Measurements from ENCODE around the gene GRIP1. TPM values are rescaled to one million over a fixed set of nuclear protein-coding genes. Genes with fewer than 3 reads are reported as not detected.

Gene GRIP1
- total and polyA plus RNA-seq, 2 of the 4 experiments (the other 2 are of a cell fraction), result under 0.01 to 0.07 TPM

- Histone ChIP-seq H2BK120ac (ENCODE audit: low read depth, low read length) (no peak overlapping the region), H3K4me1 (ENCODE audit: control insufficient read depth, insufficient read depth, low read length) (no peaks in the 10 kb centered on the region), H3K36me3 (ENCODE audit: control insufficient read depth, insufficient read depth, low read length) (no peaks in the 10 kb centered on the region), H4K20me1 (ENCODE audit: insufficient read depth, low read length) (no peaks in the 10 kb centered on the region), H3K4ac (ENCODE audit: low read depth, low read length) (no peak overlapping the region), H3K27me3 (ENCODE audit: control insufficient read depth, insufficient read depth, low read length) (no peaks in the 10 kb centered on the region), H3K56ac (ENCODE audit: extremely low read depth, insufficient read depth, low read length) (no peak overlapping the region), H3K9me1 (ENCODE audit: insufficient read depth, low read length) (no peaks in the 10 kb centered on the region), H2BK20ac (ENCODE audit: low read depth, low read length) (no peak overlapping the region), H3K4me3 (ENCODE audit: insufficient read depth, low read depth, low read length) (no peak overlapping the region), H3K9ac (ENCODE audit: low read depth, low read length) (no peak overlapping the region), H3K79me1 (ENCODE audit: low read depth in 1 of 2, low read length in 2 of 2) (no peaks in the 10 kb centered on the region), H2AK5ac (ENCODE audit: low read depth, low read length) (no peak overlapping the region), H3K4me2 (ENCODE audit: low read depth, low read length) (no peak overlapping the region), H4K91ac (ENCODE audit: insufficient read depth, low read depth, low read length) (no peak overlapping the region), H2BK15ac (ENCODE audit: low read depth, low read length) (no peak overlapping the region), H3K27ac (ENCODE audit: insufficient read depth, low read length) (no peak overlapping the region), H2AK9ac (replicated peaks; ENCODE audit: low read depth, low read length, poor library complexity) (no peak overlapping the region), H3K9me3 (ENCODE audit: control insufficient read depth, insufficient read depth, low read length) (no peaks in the 10 kb centered on the region), H3K14ac (replicated peaks; ENCODE audit: low read depth, low read length) (no peak overlapping the region), H3K23ac (ENCODE audit: low read depth, low read length) (no peak overlapping the region), H2BK5ac (ENCODE audit: low read depth, low read length, poor library complexity, severe bottlenecking) (no peak overlapping the region), H3K18ac (ENCODE audit: low read depth, low read length) (no peak overlapping the region), H4K8ac (ENCODE audit: low read depth in 2 of 2, low read length in 2 of 2) (no peak overlapping the region), H4K5ac (ENCODE audit: low read depth, low read length) (no peak overlapping the region), H2AFZ (replicated peaks; ENCODE audit: low read length, poor library complexity) (no peak overlapping the region)
- intact Hi-C loops (cut with micrococcal nuclease) (no loop called here), in situ Hi-C loops (cut with MboI; ENCODE audit: low sequenced_read_pairs) (no loop called here), dilution Hi-C loops (cut with HindIII; ENCODE audit: low sequenced_read_pairs, unreplicated experiment) (no loop called here)
- no peak for TF ChIP-seq SMC3 (IDR thresholded peaks at IDR 0.05; ENCODE audit: low read depth, low read length)
- no peak for TF ChIP-seq NFE2L2 (IDR thresholded peaks at IDR 0.05; ENCODE audit: low read depth, low read length)
- TF ChIP-seq CTCF (conservative IDR thresholded peaks at IDR 0.05; ENCODE audit: low read depth, low read length), result no peak
- TF ChIP-seq MXI1 (IDR thresholded peaks at IDR 0.05; ENCODE audit: borderline replicate concordance, low read depth, low read length), result no peak
- TF ChIP-seq MAZ (IDR thresholded peaks at IDR 0.05; ENCODE audit: borderline replicate concordance, low read depth, low read length), result no peak
- no peak for TF ChIP-seq MAFK (IDR thresholded peaks at IDR 0.05; ENCODE audit: low read depth, low read length)
- TF ChIP-seq RFX5 (IDR thresholded peaks at IDR 0.05; ENCODE audit: low read depth, low read length), result no peak
- no peak for TF ChIP-seq CHD1 (IDR thresholded peaks at IDR 0.05; ENCODE audit: low read depth, low read length)
- no peak for TF ChIP-seq RAD21 (IDR thresholded peaks at IDR 0.05; ENCODE audit: low read length)
- TF ChIP-seq ELK1 (IDR thresholded peaks at IDR 0.05; ENCODE audit: borderline replicate concordance, low read depth, low read length), result no peak
- ATAC-seq (ENCODE audit: low read depth) (no peak), DNase-seq (no peak)
- ChIA-PET CTCF (interaction anchor here (1.0 kb wide), 1 partner anchor 226 kb away, joined by 3 read pairs; no protein-coding TSS in a partner anchor), POLR2A (ENCODE audit: unreplicated experiment) (no interaction called here)
- WGBS, 2 experiments (ENCODE audit: extremely low coverage in 2 of 2, insufficient read length in 1 of 2), result 80% methylated on average over 1 of the region's 14 CpGs; no CpG with 5 or more reads in 1 of the 2 experiments
- BruUV-seq (replicated peaks), result no TSS peak
These were observed 183.2 kb downstream of the GRIP1 start for GRCh38 chr12:66495709-66496108.
